Gastroesophageal sphincter (tissue), 4 donors: ENCODE measurements around the gene USP26. TPM values are rescaled to one million over a fixed set of nuclear protein-coding genes. Genes with fewer than 3 reads are reported as not detected.
"Not testable (repeated sequence)": the region's sequence is repeated elsewhere in the genome, so short reads cannot be mapped to it uniquely, and the experiment has no call there.

Experiments used
- ATAC-seq: fragments of 150-250 bp; one replicate; pipeline ENCODE4 v1.9.1; 2016; ENCODE audit warnings: mild to moderate bottlenecking, moderate library complexity
- H3K27ac ChIP-seq, 4 donors: fragments of 200-600 bp; sonication (generic) in 3 of 4; 1 replicate in 3 of 4; 2 replicates in 1 of 4; pipeline ENCODE4 v1.5.1; 2016 to 2019
- H3K27me3 ChIP-seq: fragments of 200-600 bp; sonication (generic); one replicate; pipeline ENCODE4 v1.5.1; 2019
- H3K36me3 ChIP-seq, 2 donors: fragments of 200-600 bp; sonication (generic); one replicate each; pipeline ENCODE4 v1.5.1; 2019; ENCODE audit warnings: control low read depth in 1 of 2
- H3K4me1 ChIP-seq, 3 donors: fragments of 200-600 bp; sonication (generic); 1 replicate in 2 of 3; 2 replicates in 1 of 3; pipeline ENCODE4 v1.5.1; 2016 to 2019; ENCODE audit warnings: control low read depth in 2 of 3
- H3K4me3 ChIP-seq, 2 donors: fragments of 200-600 bp; sonication (generic); one replicate each; pipeline ENCODE4 v1.5.1; 2019; ENCODE audit warnings: mild to moderate bottlenecking in 1 of 2, moderate library complexity in 1 of 2
- H3K9me3 ChIP-seq, 3 donors: fragments of 200-600 bp; sonication (generic); one replicate each; pipeline ENCODE4 v1.5.1; 2017 to 2019; ENCODE audit warnings: control low read depth in 2 of 3
- CTCF ChIP-seq, 4 experiments: fragments of 200-600 bp in 2 of 4; fragments of 450-650 bp in 2 of 4; sonication (generic) in 1 of 4; IDR thresholded peaks; one replicate each; pipeline ENCODE4 v1.5.1; 2017 to 2019; ENCODE audit warnings: antibody characterized with exemption in 4 of 4, mild to moderate bottlenecking in 2 of 4, moderate library complexity in 2 of 4
- EP300 ChIP-seq: sonication (generic); formaldehyde crosslinking; IDR thresholded peaks from one replicate; pipeline ENCODE4 v1.6.1; 2017; ENCODE audit warnings: antibody characterized with exemption, mild to moderate bottlenecking
- POLR2A ChIP-seq, 2 donors: fragments of 450-650 bp; IDR thresholded peaks; one replicate each; pipeline ENCODE4 v1.6.1; 2017; ENCODE audit warnings: antibody characterized with exemption in 2 of 2, mild to moderate bottlenecking in 2 of 2, moderate library complexity in 1 of 2
- POLR2AphosphoS5 ChIP-seq: sonication (generic); formaldehyde crosslinking; IDR thresholded peaks from one replicate; pipeline ENCODE4 v1.6.1; 2017; ENCODE audit warnings: antibody characterized with exemption
- WGBS, 2 donors: methylation state at CpG; one replicate each; pipeline ENCODE4 v1.1.5; 2018; ENCODE audit warnings: low coverage in 1 of 2; 5-methylcytosine and 5-hydroxymethylcytosine counted together
- total RNA-seq, 4 donors: library from RNA; depleted of rRNA; stranded (reverse); fragments of >200 nt; gene quantifications; one replicate each; pipeline ENCODE4 v1.1.0, GENCODE V29; 2016

USP26 gene
- total RNA-seq, 4 donors from 2014 or later = not detected

- Histone ChIP-seq H3K9me3 (no peaks in the 10 kb centered on the region), H3K36me3 (no peaks in the 10 kb centered on the region), H3K27me3 (no peaks in the 10 kb centered on the region), H3K4me3 (no peak overlapping the region), H3K27ac (no peak overlapping the region), H3K4me1 (no peaks in the 10 kb centered on the region)
- 73 to 83% methylated on average over 1 to 4 of the region's 5 CpGs for WGBS, 2 donors
- TF ChIP-seq CTCF (IDR thresholded peaks at IDR 0.05) (no peak), POLR2A (IDR thresholded peaks at IDR 0.05) (no peak), EP300 (no peak), POLR2AphosphoS5 (no peak)
- no peak for ATAC-seq
Observed at GRCh38 chrX:133048751-133049150, 48.2 kb downstream of the USP26 start.

GRCh38 chrX:133046601-133047000 is 50.3 kb downstream of the USP26 start:
- no peaks in the 10 kb centered on the region for H3K36me3 ChIP-seq
- no peaks in the 10 kb centered on the region for H3K9me3 ChIP-seq
- 67 to 100% methylated on average over 1 of the region's 1 CpG for WGBS, 2 donors
- ATAC-seq = no peak
- no peaks in the 10 kb centered on the region for H3K4me1 ChIP-seq
- no peak overlapping the region for H3K4me3 ChIP-seq
- TF ChIP-seq EP300 (no peak), POLR2AphosphoS5 (no peak), POLR2A (IDR thresholded peaks at IDR 0.05) (no peak), CTCF (IDR thresholded peaks at IDR 0.05) (no peak)
- no peaks in the 10 kb centered on the region for H3K27me3 ChIP-seq
- H3K27ac ChIP-seq = no peak overlapping the region

- H3K27me3 ChIP-seq = no peaks in the 10 kb centered on the region
- 40 to 54% methylated on average over 1 of the region's 2 CpGs for WGBS, 2 donors
- H3K4me3 ChIP-seq = no peak overlapping the region
- H3K9me3 ChIP-seq = no peaks in the 10 kb centered on the region
- no peak overlapping the region for H3K27ac ChIP-seq
- ATAC-seq = no peak
- TF ChIP-seq CTCF (IDR thresholded peaks at IDR 0.05) (peak in 3 of 4 experiments; percentile 17 to 52 (median 43)), POLR2A (IDR thresholded peaks at IDR 0.05) (no peak)
- no peaks in the 10 kb centered on the region for H3K36me3 ChIP-seq
- H3K4me1 ChIP-seq = no peaks in the 10 kb centered on the region
Observed at GRCh38 chrX:133045986-133046385, 50.9 kb downstream of the USP26 start.

GRCh38 chrX:133044145-133044786 is 52.6 kb downstream of the USP26 start:
- H3K9me3 ChIP-seq, H3K27me3 ChIP-seq, H3K27ac ChIP-seq, H3K36me3 ChIP-seq, H3K4me3 ChIP-seq, H3K4me1 ChIP-seq, ATAC-seq: not testable (repeated sequence)
- WGBS, 2 donors = no CpG with 5 or more reads among the region's 28 CpGs

- Histone ChIP-seq H3K9me3 (no peaks in the 10 kb centered on the region), H3K36me3 (no peaks in the 10 kb centered on the region), H3K27ac (no peak overlapping the region), H3K27me3 (no peaks in the 10 kb centered on the region), H3K4me1 (no peaks in the 10 kb centered on the region), H3K4me3 (no peak overlapping the region)
- ATAC-seq = no peak
- WGBS, 2 donors = 80% methylated on average over 1 of the region's 2 CpGs; no CpG with 5 or more reads in 1 of the 2 donors
- TF ChIP-seq CTCF (IDR thresholded peaks at IDR 0.05) = no peak
- TF ChIP-seq POLR2AphosphoS5 = no peak
- no peak for TF ChIP-seq EP300
- TF ChIP-seq POLR2A (IDR thresholded peaks at IDR 0.05) = no peak
Observed at GRCh38 chrX:133042260-133042659, 54.6 kb downstream of the USP26 start.
